ENCODE data around the gene IL5.

DNA sequence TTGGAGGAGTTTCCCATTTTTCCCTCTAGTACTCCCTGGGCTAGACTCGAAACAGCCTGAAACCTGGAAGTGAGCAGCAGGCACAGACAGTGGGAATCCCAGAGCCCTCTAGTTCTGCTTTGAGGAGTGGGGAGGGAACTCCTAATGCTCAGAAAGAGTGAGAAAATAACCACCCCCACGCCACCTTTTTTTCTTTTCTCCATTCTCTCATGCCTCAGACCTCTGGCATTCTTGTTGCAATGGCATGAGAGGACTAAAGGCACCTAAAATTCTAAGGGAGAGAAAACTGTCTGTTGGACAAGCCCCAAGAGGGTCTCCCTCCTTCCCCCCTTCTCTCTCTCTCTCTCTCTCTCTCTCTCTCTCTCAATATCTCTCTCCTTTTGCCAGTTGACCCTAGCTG, 37.7 kb downstream of the IL5 start:
- TF ChIP-seq, protein P1, sequence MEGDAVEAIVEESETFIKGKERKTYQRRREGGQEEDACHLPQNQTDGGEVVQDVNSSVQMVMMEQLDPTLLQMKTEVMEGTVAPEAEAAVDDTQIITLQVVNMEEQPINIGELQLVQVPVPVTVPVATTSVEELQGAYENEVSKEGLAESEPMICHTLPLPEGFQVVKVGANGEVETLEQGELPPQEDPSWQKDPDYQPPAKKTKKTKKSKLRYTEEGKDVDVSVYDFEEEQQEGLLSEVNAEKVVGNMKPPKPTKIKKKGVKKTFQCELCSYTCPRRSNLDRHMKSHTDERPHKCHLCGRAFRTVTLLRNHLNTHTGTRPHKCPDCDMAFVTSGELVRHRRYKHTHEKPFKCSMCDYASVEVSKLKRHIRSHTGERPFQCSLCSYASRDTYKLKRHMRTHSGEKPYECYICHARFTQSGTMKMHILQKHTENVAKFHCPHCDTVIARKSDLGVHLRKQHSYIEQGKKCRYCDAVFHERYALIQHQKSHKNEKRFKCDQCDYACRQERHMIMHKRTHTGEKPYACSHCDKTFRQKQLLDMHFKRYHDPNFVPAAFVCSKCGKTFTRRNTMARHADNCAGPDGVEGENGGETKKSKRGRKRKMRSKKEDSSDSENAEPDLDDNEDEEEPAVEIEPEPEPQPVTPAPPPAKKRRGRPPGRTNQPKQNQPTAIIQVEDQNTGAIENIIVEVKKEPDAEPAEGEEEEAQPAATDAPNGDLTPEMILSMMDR (IDR thresholded peaks at IDR 0.05; ENCODE audit: low read depth, low read length, poor library complexity, severe bottlenecking) = no peak
- no peak for TF ChIP-seq EZH2phosphoT487 (IDR thresholded peaks at IDR 0.05; ENCODE audit: borderline replicate concordance, low read length)
